GM12878 (cell line): ENCODE data around the gene IL17A. TPM values are rescaled to one million over a fixed set of nuclear protein-coding genes. Genes with fewer than 3 reads are reported as not detected.

Source experiments
- ATAC-seq: fragments of 200-7000 bp; cut with Tn5 transposase; 3 replicates; pipeline ENCODE4 v1.9.1; 2020; ENCODE audit warnings: mild to moderate bottlenecking, moderate library complexity
- BruUV-seq: library from RNA; stranded (reverse); fragments of 400-500 nt; replicated peaks from 2 replicates; lab custom pipeline; 2021; lab: Mats Ljungman, UMichigan
- CTCF ChIA-PET: fragments of 300-600 bp; sonication (Branson Sonifier 250); formaldehyde crosslinking; extraction: SDS; loops from one replicate; lab custom pipeline; 2021; ENCODE audit warnings: inconsistent platforms; lab: Yijun Ruan, JAX
- POLR2A ChIA-PET: fragments of 350-600 bp; formaldehyde crosslinking; extraction: SDS; loops from one replicate; lab custom pipeline; 2021; ENCODE audit warnings: inconsistent platforms; lab: Charles Lee
- RAD21 ChIA-PET: fragments of 300-600 bp; sonication (Branson Sonifier 250); formaldehyde crosslinking; loops from one replicate; lab custom pipeline; 2023; ENCODE audit warnings: antibody characterized with exemption; ENCODE audit not compliant: unreplicated experiment; lab: Charles Lee
- SMC1A ChIA-PET: fragments of 300-600 bp; sonication (Branson Sonifier 250); formaldehyde crosslinking; loops from one replicate; lab custom pipeline; 2023; ENCODE audit not compliant: unreplicated experiment, uncharacterized antibody; lab: Charles Lee
- DNase-seq: peaks from one replicate; pipeline ENCODE4 v3.0.0-alpha.2; 2011; ENCODE audit warnings: low read depth, low spot score
- FAIRE-seq: peaks from 3 replicates; lab custom pipeline; 2011; peaks lifted over from hg19 to GRCh38; lab: Jason Lieb, UNC
- H2AFZ ChIP-seq: 2 replicates; pipeline ENCODE4 v1.6.0; 2011; ENCODE audit warnings: low read depth, low read length, control low read depth; ENCODE audit not compliant: control insufficient read depth
- H3K27ac ChIP-seq: 2 replicates; pipeline ENCODE4 v1.5.1; 2011; ENCODE audit warnings: control low read depth; ENCODE audit not compliant: control insufficient read depth, insufficient read depth
- H3K27me3 ChIP-seq, 2 experiments: replicated peaks in 1 of 2; 2 replicates each; pipeline versions ENCODE4 v1.6.0 to v1.6.1; 2011; ENCODE audit warnings: low read length in 1 of 2; ENCODE audit not compliant: control insufficient read depth in 2 of 2, insufficient read depth in 2 of 2
- H3K36me3 ChIP-seq, 2 experiments: 2 replicates each; pipeline ENCODE4 v1.5.1; 2011; ENCODE audit warnings: low read length in 1 of 2; ENCODE audit not compliant: control insufficient read depth in 2 of 2, insufficient read depth in 2 of 2
- H3K4me1 ChIP-seq: 2 replicates; pipeline ENCODE4 v1.6.1; 2011; ENCODE audit warnings: mild to moderate bottlenecking, low read length, moderate library complexity, mixed read lengths; ENCODE audit not compliant: control insufficient read depth, insufficient read depth
- H3K4me2 ChIP-seq: 2 replicates; pipeline ENCODE4 v1.6.0; 2011; ENCODE audit warnings: control low read depth; ENCODE audit not compliant: control insufficient read depth, insufficient read depth
- H3K4me3 ChIP-seq: fragments of 200-600 bp; sonication (generic); 2 replicates; pipeline ENCODE4 v1.5.1; 2016
- H3K79me2 ChIP-seq: 2 replicates; pipeline ENCODE4 v1.6.0; 2011; ENCODE audit warnings: low read length; ENCODE audit not compliant: control insufficient read depth, insufficient read depth
- H3K9ac ChIP-seq: 2 replicates; pipeline ENCODE4 v1.8.0; 2011; ENCODE audit warnings: low read length, control low read depth, mixed read lengths; ENCODE audit not compliant: control insufficient read depth, insufficient read depth
- H3K9me3 ChIP-seq: replicated peaks from 3 replicates; pipeline ENCODE4 v1.5.1; 2011; ENCODE audit warnings: mild to moderate bottlenecking, low read length; ENCODE audit not compliant: control insufficient read depth, insufficient read depth
- H4K20me1 ChIP-seq: 2 replicates; pipeline ENCODE4 v1.6.0; 2011; ENCODE audit not compliant: control insufficient read depth, insufficient read depth
- BCL11A ChIP-seq: IDR thresholded peaks from 2 replicates; pipeline ENCODE4 v1.6.1; 2011; ENCODE audit warnings: low read depth, low read length
- IRF5 ChIP-seq: fragments of 450-650 bp; IDR thresholded peaks from 2 replicates; pipeline ENCODE4 v1.6.1; 2017; ENCODE audit warnings: borderline replicate concordance
- MTA2 ChIP-seq: fragments of 450-650 bp; IDR thresholded peaks from 2 replicates; pipeline ENCODE4 v1.6.1; 2016; ENCODE audit warnings: low read depth, mild to moderate bottlenecking, moderate library complexity
- TARDBP ChIP-seq: IDR thresholded peaks from 2 replicates; pipeline ENCODE4 v1.6.1; 2016; ENCODE audit warnings: borderline replicate concordance
- WGBS: methylation state at CpG from one replicate; pipeline ENCODE4 v1.1.6; 2016; ENCODE audit warnings: low lambda C conversion rate; ENCODE audit not compliant: insufficient replicate concordance, insufficient coverage; ENCODE audit errors: missing lambda C conversion rate; 5-methylcytosine and 5-hydroxymethylcytosine counted together
- in situ Hi-C: fragments of 300-500 bp; cut with MboI; formaldehyde crosslinking; loops from 9 replicates; pipeline ENCODE4 v1.14.3; 2018; ENCODE audit warnings: mixed read lengths
- intact Hi-C: fragments of 100-400 bp; cut with micrococcal nuclease; formaldehyde crosslinking; loops from one replicate; pipeline ENCODE4 v1.14.2; 2022; ENCODE audit not compliant: unreplicated experiment
- polyA plus RNA-seq, 11 experiments: library from polyadenylated mRNA; depleted of rRNA in 4 of 11; unstranded in 6 of 11; stranded (reverse) in 5 of 11; fragments of >200 nt; fragmentation: Nextera tagmentation in 4 of 11; fragmentation: Illumina TruSeq in 1 of 11; extraction: Ambion mirVana in 4 of 11; extraction: Trizol in 1 of 11; gene quantifications; 1 replicate in 1 of 11; 2 replicates in 10 of 11; pipeline versions ENCODE4 v1.2.1 to v1.2.3, GENCODE V29; 2011 to 2016; ENCODE audit warnings: inconsistent platforms in 2 of 11, missing spikeins in 2 of 11, low read depth in 1 of 11
- total RNA-seq, 4 experiments: library from RNA; depleted of rRNA in 3 of 4; stranded (reverse); fragments of >200 nt in 3 of 4; fragmentation: Illumina TruSeq in 1 of 4; extraction: Trizol in 1 of 4; gene quantifications; 2 replicates each; pipeline versions ENCODE4 v1.2.1 to v1.2.3, GENCODE V29; 2013 to 2021

Gene IL17A
- total and polyA plus RNA-seq, 10 of the 15 experiments (the other 5 are each of a cell fraction or from before 2014, with no cell fraction given) = not detected

GRCh38 chr6:52136934-52137467 is 49.2 kb upstream of the IL17A start (continued):
- TF ChIP-seq TARDBP (no peak), BCL11A (no peak)

- ChIA-PET SMC1A (interaction anchor here (0.7 kb wide), 1 partner anchor 18 kb away, joined by 3 read pairs; no protein-coding TSS in a partner anchor), CTCF (no interaction called here)
- 18% methylated on average over 4 of the region's 4 CpGs for WGBS
Observed at GRCh38 chr6:52138284-52138683, 47.9 kb upstream of the IL17A start.

More at GRCh38 chr6:52138284-52138683, 47.9 kb upstream of the IL17A start:
- no peaks in the 10 kb centered on the region for H3K9me3 ChIP-seq
- H3K4me3 ChIP-seq = no peak overlapping the region
- BruUV-seq = no TSS peak
- peaks cover 8% of the 10 kb centered on the region for H3K4me1 ChIP-seq
- ATAC-seq = no peak
- no peak overlapping the region for H2AFZ ChIP-seq
- H3K27ac ChIP-seq = no peak overlapping the region
- no peak overlapping the region for H3K9ac ChIP-seq
- DNase-seq = no peak
- POLR2A ChIA-PET = no interaction called here
- in situ Hi-C loops (no loop called here), intact Hi-C loops (no loop called here)
- H3K36me3 ChIP-seq = no peaks in the 10 kb centered on the region
- no peaks in the 10 kb centered on the region for H4K20me1 ChIP-seq
- H3K4me2 ChIP-seq = no peak overlapping the region
- RAD21 ChIA-PET = no interaction called here
- peaks cover 4 to 6% of the 10 kb centered on the region in 2 experiments; a peak in 3 of 4 replicates for H3K27me3 ChIP-seq
- H3K79me2 ChIP-seq = no peaks in the 10 kb centered on the region
- no peak for FAIRE-seq
- TF ChIP-seq MTA2 (no peak), IRF5 (no peak)
- TF ChIP-seq, all 136 proteins: peak for 0
